Suprapubic skin (tissue), 4 donors: Measurements from ENCODE around the gene CTNNBIP1.

Experiments
- POLR2A ChIP-seq, 2 donors: fragments of 450-650 bp; IDR thresholded peaks; one replicate each; pipeline ENCODE4 v1.6.1; 2017; ENCODE audit warnings: antibody characterized with exemption in 2 of 2, mild to moderate bottlenecking in 2 of 2, moderate library complexity in 2 of 2
- POLR2AphosphoS5 ChIP-seq, 3 donors: sonication (generic); formaldehyde crosslinking; IDR thresholded peaks; one replicate each; pipeline ENCODE4 v1.6.1; 2017; ENCODE audit warnings: antibody characterized with exemption in 3 of 3
- TF ChIP-seq, protein P1 (sequence below), 2 donors: fragments of 200-600 bp in 1 of 2; fragments of 450-650 bp in 1 of 2; sonication (generic) in 1 of 2; IDR thresholded peaks; one replicate each; pipeline ENCODE4 v1.5.1; 2016 to 2019; ENCODE audit warnings: antibody characterized with exemption in 2 of 2, mild to moderate bottlenecking in 1 of 2, moderate library complexity in 1 of 2

DNA sequence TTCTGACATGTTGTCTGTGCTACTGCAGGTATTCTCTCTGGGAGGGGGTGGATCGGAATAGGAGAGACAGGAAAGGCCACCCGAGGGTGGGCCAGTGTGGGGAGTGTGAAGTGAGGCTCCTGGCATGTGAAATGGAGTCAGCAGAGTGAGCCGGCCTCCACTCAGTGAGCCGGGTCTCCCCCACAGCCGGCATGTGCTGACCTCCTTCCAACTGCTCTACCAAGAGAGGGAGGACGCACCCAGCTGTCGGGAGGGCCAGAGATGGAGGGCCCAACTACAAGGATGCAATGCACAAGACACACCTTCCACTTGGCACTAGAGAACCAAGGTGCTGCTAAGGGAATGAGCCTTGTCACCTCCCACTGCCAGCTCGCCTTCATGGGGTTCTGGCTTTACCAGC is 58.1 kb downstream of the CTNNBIP1 start:
- TF ChIP-seq, protein P1, sequence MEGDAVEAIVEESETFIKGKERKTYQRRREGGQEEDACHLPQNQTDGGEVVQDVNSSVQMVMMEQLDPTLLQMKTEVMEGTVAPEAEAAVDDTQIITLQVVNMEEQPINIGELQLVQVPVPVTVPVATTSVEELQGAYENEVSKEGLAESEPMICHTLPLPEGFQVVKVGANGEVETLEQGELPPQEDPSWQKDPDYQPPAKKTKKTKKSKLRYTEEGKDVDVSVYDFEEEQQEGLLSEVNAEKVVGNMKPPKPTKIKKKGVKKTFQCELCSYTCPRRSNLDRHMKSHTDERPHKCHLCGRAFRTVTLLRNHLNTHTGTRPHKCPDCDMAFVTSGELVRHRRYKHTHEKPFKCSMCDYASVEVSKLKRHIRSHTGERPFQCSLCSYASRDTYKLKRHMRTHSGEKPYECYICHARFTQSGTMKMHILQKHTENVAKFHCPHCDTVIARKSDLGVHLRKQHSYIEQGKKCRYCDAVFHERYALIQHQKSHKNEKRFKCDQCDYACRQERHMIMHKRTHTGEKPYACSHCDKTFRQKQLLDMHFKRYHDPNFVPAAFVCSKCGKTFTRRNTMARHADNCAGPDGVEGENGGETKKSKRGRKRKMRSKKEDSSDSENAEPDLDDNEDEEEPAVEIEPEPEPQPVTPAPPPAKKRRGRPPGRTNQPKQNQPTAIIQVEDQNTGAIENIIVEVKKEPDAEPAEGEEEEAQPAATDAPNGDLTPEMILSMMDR (IDR thresholded peaks at IDR 0.05): no peak
- TF ChIP-seq POLR2A (IDR thresholded peaks at IDR 0.05) (no peak), POLR2AphosphoS5 (IDR thresholded peaks at IDR 0.05) (no peak)
